Ovary (tissue), 9 donors: ENCODE measurements around the gene ABCF1. TPM values are rescaled to one million over a fixed set of nuclear protein-coding genes. Genes with fewer than 3 reads are reported as not detected.

Experiments
- DNase-seq, 5 donors: peaks; one replicate each; pipeline ENCODE4 v3.0.0-alpha.2; 2019 to 2020
- H3K27ac ChIP-seq, 2 donors: fragments of 200-600 bp; one replicate each; pipeline versions ENCODE4 v1.5.1 to v1.8.0; 2019 to 2022
- H3K27me3 ChIP-seq: fragments of 200-600 bp; one replicate; pipeline ENCODE4 v1.8.0; 2022
- H3K36me3 ChIP-seq: fragments of 200-600 bp; sonication (generic); one replicate; pipeline ENCODE4 v1.5.1; 2019
- H3K4me1 ChIP-seq: one replicate; pipeline ENCODE4 v1.8.1; 2013; ENCODE audit warnings: mild to moderate bottlenecking, moderate library complexity; ENCODE audit not compliant: insufficient read depth
- H3K4me3 ChIP-seq: fragments of 200-600 bp; sonication (generic); one replicate; pipeline ENCODE4 v1.5.1; 2017
- H3K9me3 ChIP-seq, 2 donors: fragments of 200-600 bp in 1 of 2; sonication (generic) in 1 of 2; one replicate each; pipeline versions ENCODE4 v1.5.1 to v1.8.1; 2013 to 2019; ENCODE audit warnings: mild to moderate bottlenecking in 1 of 2, moderate library complexity in 1 of 2
- CTCF ChIP-seq, 3 donors: fragments of 450-650 bp in 2 of 3; fragments of 200-600 bp in 1 of 3; IDR thresholded peaks; one replicate each; pipeline versions ENCODE4 v1.5.1 to v1.8.0; 2016 to 2022; ENCODE audit warnings: antibody characterized with exemption in 3 of 3, mild to moderate bottlenecking in 1 of 3
- EP300 ChIP-seq: sonication (generic); formaldehyde crosslinking; IDR thresholded peaks from one replicate; pipeline ENCODE4 v1.6.1; 2017; ENCODE audit warnings: antibody characterized with exemption
- POLR2A ChIP-seq: fragments of 450-650 bp; IDR thresholded peaks from one replicate; pipeline ENCODE4 v1.6.1; 2017; ENCODE audit warnings: antibody characterized with exemption, mild to moderate bottlenecking, moderate library complexity
- WGBS, 3 donors: extraction: QIAGEN DNeasy Blood & Tissue Kit in 1 of 3; methylation state at CpG; one replicate each; pipeline versions ENCODE4 v1.1.5 to v1.1.7; 2013 to 2017; 5-methylcytosine and 5-hydroxymethylcytosine counted together
- intact Hi-C, 4 donors: fragments of 100-400 bp; cut with DNase I; formaldehyde crosslinking; loops; one replicate each; pipeline versions ENCODE4 v1.11.0 to v1.15.1; 2022 to 2023
- polyA plus RNA-seq, 2 donors: library from polyadenylated mRNA; stranded (reverse); fragments of 200-250 nt in 1 of 2; fragments of 350-450 nt in 1 of 2; fragmentation: Illumina TruSeq in 1 of 2; extraction: RNeasy Lipid Tissue Mini Kit (QIAGEN cat#74804) in 1 of 2; gene quantifications; one replicate each; pipeline ENCODE4 v1.2.3, GENCODE V29; 2013 to 2014
- total RNA-seq, 7 donors: library from RNA; depleted of rRNA in 2 of 7; stranded (reverse); fragments of >200 nt in 2 of 7; fragmentation: NEBNext Ultra II Directional in 3 of 7; extraction: Animal tissue kit (Norgen Biotek cat#: 25700) in 3 of 7; gene quantifications; one replicate each; pipeline versions ENCODE4 v1.1.0 to v1.2.4, GENCODE V29; 2016 to 2023
- donor health status: DM: no; HTN: no; CAD: no; lungs with moderate emphysema.
- donor health status: DM: no; HTN: no; CAD: no.
- donor health status: Bipolar disorder and iron deficiency.
- donor health status: DM: yes; HTN: yes; CAD: no.
- donor health status: DM: no; HTN: no; CAD: no.
- donor health status: DM: yes; HTN: yes; CAD: no.

The ABCF1 gene
- total and polyA plus RNA-seq, 9 donors, result 16.3 to 60.6 (median 36.0) TPM

GRCh38 chr6:30570263-30570662 lies 979 bp upstream of the ABCF1 start:
- 67 to 74% (median 68%) methylated on average over 1 of the region's 1 CpG for WGBS, 3 donors
- intact Hi-C loops, result no loop called here
- Histone ChIP-seq H3K4me1 (peaks cover 11% of the 10 kb centered on the region), H3K27ac (peak overlapping the region in 1 of 2 donors; percentile 56), H3K9me3 (no peaks in the 10 kb centered on the region), H3K27me3 (no peaks in the 10 kb centered on the region), H3K36me3 (no peaks in the 10 kb centered on the region), H3K4me3 (peak overlapping the region; percentile 75)
- DNase-seq, result no peak
- no peak for TF ChIP-seq CTCF (IDR thresholded peaks at IDR 0.05)

DNA sequence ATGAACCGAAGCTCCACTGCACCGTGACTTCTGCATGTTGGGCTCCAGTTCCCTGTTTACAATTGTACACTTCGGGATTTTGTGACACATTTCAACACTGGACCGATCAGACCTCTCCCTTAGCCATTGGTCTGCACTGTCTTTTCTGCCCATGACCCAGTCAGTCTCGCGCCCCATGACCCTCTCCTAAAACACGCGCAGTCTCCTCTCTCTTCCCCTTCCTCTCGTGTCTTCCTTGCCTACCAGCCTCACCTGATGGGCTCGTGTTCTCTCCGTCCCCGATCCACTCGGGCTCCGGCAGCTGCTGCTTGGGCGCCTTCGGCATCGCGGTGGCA lies 535 bp upstream of the ABCF1 start:
- peak overlapping the region; percentile 75 for H3K4me3 ChIP-seq
- no peak for DNase-seq
- no peaks in the 10 kb centered on the region for H3K27me3 ChIP-seq
- no peak for TF ChIP-seq CTCF (IDR thresholded peaks at IDR 0.05)
- TF ChIP-seq POLR2A, result no peak
- TF ChIP-seq EP300, result no peak
- intact Hi-C loops, result no loop called here
- peak overlapping the region; percentile 33 to 56 for H3K27ac ChIP-seq
- H3K4me1 ChIP-seq, result peaks cover 11% of the 10 kb centered on the region
- 0 to 2% (median 1%) methylated on average over 18 of the region's 18 CpGs for WGBS, 3 donors
- no peaks in the 10 kb centered on the region for H3K9me3 ChIP-seq
- no peaks in the 10 kb centered on the region for H3K36me3 ChIP-seq

GRCh38 chr6:30571762-30572082 lies 480 bp downstream of the ABCF1 start:
- H3K4me3 ChIP-seq, result peak overlapping the region; percentile 75
- WGBS, 3 donors, result 0 to 1% (median 1%) methylated on average over 8 of the region's 8 CpGs

GRCh38 chr6:30572148-30572547 lies 906 bp downstream of the ABCF1 start:
- Histone ChIP-seq H3K36me3 (no peaks in the 10 kb centered on the region), H3K27me3 (no peaks in the 10 kb centered on the region), H3K4me3 (peak overlapping the region; percentile 75), H3K27ac (peak overlapping the region; percentile 47 to 56), H3K4me1 (peaks cover 7% of the 10 kb centered on the region), H3K9me3 (no peaks in the 10 kb centered on the region)
- TF ChIP-seq CTCF (IDR thresholded peaks at IDR 0.05) (no peak), EP300 (no peak), POLR2A (no peak)
- DNase-seq, result no peak
- intact Hi-C loops, result no loop called here

More at GRCh38 chr6:30571762-30572082, 480 bp downstream of the ABCF1 start:
- Histone ChIP-seq H3K9me3 (no peaks in the 10 kb centered on the region), H3K27ac (peak overlapping the region; percentile 47 to 56), H3K4me1 (peaks cover 7% of the 10 kb centered on the region), H3K27me3 (no peaks in the 10 kb centered on the region), H3K36me3 (no peaks in the 10 kb centered on the region)
- TF ChIP-seq CTCF (IDR thresholded peaks at IDR 0.05) (no peak), EP300 (no peak), POLR2A (no peak)
- intact Hi-C loops, result no loop called here
- DNase-seq, result peak in 1 of 5 donors; percentile 40

DNA sequence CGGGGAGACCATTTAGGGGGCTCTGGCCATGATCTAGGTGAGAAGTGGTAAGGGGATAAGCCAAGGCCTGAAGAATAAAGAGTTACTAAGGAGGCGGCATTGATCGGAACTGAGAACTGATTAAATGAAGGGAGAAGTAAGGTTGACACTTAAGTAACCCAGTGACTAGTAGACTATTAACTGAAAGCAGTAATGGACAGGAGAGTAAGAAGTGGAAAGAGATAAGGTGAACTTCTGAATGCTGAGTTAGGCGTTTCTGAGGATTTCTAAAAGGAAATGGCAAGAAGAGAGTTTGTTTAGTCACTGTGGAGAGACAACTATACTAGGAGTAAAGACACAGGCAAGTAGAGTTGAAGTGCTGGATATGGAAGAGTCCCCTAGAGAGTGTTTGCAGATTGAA lies 1.9 kb downstream of the ABCF1 start:
- Histone ChIP-seq H3K27ac (no peak overlapping the region), H3K4me1 (peaks cover 7% of the 10 kb centered on the region), H3K36me3 (no peaks in the 10 kb centered on the region), H3K9me3 (no peaks in the 10 kb centered on the region), H3K4me3 (no peak overlapping the region), H3K27me3 (no peaks in the 10 kb centered on the region)
- intact Hi-C loops, result no loop called here
- DNase-seq, result no peak
- TF ChIP-seq CTCF (IDR thresholded peaks at IDR 0.05) (no peak), EP300 (no peak), POLR2A (no peak)
- WGBS, 3 donors, result 52 to 65% (median 56%) methylated on average over 4 of the region's 4 CpGs
